SIG-M5 treated with dmso at 0.1 percent for 504 hours (cell line): Measurements from ENCODE around the gene NUFIP2.
"Not testable (repeated sequence)": the region's sequence is repeated elsewhere in the genome, so short reads cannot be mapped to it uniquely, and the experiment has no call there.

Experiments
- DNase-seq: peaks from one replicate; lab custom pipeline; 2025; ENCODE audit not compliant: unreplicated experiment; lab: John Stamatoyannopoulos, UW

The NUFIP2 gene

DNA sequence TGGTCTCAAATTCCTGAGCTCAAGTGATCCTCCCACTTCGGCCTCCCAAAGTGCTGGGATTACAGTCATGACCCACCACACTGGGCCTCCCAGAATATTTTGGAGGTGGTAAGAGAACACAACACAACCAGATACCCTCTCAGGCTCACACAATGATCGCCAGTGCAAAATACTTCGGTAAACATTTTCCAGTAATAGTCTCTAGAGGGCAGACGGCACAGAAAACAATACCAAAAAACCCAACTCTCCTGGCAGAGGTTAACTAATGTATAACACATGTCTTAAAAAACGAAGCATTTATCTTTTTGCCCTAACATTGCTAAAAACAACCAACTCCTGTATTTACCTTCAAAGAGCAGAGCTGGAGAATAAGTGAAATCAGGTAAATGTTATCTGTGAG, 10.5 kb downstream of the NUFIP2 start:
- DNase-seq: no peak

DNA sequence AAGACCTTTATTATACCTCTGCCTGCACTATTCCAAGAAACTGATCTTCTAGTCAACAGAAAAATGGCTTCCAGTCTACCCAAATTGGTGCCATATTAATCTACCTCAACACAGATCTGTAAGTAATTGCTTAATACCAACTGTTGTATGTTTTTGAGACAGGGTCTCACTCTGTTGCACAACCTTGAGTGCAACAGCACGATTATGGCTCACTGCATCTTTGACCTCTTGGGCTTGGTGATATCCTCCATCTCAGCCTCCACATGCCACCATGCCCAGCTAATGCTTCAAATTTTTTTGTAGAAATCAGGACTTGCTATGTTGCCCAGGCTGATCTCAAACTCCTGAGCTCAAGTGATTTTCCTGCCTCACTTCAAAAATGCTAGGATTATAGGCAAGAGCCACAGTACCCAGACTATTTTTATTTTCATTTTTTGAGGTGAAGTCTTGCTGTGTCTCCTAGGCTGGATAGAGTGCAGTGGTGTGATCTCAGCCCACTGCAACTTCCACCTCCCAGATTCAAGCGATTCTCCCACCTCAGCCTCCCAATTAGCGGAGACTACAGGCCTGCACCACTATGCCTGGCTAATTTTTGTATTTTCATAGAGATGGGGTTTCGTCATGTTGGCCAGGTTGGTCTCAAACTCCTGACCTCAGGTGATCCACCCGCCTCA, 14.4 kb downstream of the NUFIP2 start:
- no peak for DNase-seq

DNA sequence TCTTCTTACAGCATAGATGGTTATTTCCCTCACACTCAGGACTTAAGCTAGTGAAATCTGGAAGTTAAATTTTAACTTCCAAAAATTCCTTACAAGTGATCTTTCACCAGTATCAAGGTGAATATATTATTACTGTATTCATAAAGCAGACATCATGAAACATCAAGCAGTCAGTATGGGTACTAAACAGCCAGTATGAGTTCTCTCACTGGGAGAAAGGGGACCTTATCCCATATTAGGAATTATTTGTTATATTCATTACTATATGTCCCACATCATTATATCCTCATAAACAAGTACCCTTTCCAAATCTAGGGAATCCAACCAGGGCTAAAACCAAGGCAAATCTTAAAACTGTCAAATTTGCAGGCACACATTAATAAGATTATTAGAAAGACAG, 15.3 kb downstream of the NUFIP2 start:
- no peak for DNase-seq

DNA sequence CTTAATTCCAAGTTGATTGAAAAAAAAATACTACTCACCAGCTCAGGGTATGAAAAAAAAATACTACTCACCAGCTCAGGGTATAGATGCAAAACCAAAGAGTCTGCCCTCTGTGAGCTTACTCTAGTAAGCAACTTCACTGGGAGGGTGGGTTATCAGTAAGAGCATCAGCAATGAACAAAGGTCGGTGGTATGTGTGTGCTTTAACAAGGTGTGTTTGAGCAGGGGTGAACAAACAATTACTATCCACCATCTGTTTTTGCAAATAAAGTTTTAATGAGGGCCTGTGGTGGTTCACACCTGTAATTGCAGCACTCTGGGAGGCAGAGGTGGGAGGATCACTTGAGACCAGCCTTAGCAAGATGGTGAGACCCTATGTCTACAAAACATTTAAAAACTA, 20.0 kb downstream of the NUFIP2 start:
- no peak for DNase-seq

DNA sequence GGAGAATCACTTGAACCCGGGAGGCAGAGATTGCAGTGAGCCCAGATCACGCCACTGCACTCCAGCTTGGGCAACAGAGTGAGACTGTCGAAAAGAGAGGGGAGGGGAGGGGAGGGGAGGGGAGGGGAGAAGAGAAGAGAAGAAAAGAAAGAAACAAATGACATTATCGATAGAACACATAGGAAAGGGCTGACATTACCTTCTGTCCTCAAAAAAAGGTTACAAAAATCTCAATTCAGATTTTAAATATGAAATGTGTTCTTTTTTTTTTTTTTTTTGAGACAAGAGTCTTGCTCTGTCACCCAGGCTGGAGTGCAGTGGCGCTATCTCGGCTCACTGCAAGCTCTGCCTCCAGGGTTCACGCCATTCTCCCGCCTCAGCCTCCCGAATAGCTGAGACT, 22.0 kb downstream of the NUFIP2 start:
- DNase-seq: not testable (repeated sequence)

DNA sequence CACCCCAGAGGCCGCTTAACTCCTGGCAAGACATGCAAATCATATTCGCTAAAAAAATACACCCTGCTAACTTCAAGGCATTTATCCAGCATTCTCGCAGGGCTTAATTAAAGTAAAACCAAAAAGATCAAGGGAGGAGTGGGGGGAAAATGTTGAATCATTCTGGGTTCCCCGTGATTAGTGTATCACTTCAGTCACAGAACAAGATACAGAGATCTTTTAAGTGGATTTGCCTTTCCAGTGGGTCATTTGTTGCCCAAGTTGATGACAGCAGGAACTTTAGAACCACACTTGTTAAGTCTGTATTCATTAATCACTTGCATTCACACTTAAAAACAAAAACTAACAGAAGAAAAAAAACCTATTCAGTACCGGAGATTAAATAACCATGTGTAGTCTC, 30.0 kb downstream of the NUFIP2 start:
- DNase-seq: no peak

DNA sequence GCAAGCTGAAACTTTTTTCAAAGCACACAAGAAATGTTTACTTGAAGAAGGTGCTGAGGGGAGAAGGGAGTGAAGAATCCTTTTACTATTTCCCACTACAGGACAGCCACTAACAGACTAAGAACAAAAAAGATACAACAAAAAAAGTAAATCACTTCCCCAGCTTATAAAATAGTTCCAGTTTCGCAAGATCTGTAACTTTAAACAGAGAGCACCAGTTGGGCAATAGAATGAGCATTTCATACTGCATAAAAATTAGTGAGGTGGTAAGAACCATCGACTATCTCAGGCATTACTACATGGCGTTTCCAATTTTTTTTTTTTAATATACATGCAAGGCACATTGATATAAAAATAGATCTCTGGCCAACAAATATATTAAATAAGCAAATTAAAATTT, 36.2 kb downstream of the NUFIP2 start:
- peak; percentile 56 for DNase-seq

DNA sequence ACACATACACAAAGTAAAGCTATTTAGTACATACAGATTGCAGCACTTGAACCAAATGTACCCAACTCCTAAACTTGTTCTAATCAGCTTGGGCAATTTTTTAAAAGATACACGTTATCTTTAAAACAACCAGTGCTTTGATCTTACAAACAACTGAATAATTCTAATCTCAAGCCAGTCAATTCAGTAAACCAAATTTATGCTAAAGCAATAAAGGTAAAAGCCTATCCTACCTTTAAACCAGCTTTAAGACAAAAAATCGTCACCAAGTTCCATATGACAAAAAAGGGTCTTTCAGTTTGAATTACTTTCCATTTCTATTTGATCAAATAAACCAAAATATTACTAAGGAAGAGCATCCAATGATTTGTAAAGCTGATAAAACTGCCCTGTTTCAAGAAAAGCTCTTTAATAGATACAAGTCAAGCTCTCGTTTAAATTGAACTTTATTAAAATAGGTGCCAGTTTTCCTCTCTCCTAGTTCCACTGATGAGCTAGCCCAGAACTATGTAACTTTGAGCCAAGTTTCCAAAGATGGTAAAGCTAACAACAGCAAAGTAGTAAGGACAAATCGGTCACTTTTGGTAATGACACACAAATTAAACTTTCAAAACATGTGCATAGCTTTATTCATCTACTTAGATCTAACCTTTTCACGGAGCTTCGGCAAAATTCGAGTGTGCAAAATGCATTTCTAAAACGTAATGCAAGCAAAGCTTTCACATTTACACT, 37.0 kb downstream of the NUFIP2 start:
- no peak for DNase-seq

DNA sequence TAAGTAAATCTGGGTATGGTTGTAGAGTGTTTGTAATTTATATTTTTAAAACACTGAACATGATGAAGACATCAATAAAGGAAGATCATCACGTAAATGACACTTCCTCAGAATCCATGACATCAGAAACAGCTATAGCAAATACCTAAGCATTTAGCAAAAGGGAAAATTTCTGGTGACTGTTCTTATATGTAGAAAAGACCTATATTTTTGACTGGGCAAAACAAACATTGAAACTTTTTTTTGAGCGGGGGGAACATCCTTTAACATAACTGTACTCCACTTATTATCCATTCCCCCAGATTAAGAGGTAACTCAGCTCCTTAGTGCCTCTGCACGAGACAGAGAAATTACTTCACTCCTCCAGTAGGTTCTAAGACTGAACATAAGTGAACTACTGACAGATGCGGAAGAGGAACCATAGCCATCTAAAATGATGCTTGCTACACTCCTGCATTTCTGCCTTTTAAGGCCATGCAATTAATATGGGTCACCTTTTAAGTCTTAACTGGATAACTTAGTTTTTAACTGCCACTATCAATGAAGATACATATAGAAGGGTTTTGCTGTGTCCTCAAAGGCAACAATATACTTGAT, 37.9 kb downstream of the NUFIP2 start:
- no peak for DNase-seq

DNA sequence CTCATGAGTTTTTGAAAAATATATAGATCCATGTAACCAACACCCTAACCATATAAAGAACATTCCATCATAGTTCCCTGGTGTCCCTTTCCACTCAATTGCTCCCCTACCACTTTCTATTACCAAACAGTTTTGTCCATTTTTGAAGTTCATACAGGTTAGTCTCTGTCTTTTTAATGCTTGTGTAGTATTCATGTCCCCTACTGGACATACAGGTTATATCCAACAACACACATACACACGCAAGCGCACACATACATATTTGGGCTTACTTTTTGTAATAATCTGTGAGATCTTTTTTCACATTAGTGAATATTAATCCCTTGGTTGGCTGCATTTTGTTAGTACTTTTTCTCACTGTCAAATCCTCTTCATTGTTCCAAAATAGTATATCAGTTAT, 40.9 kb downstream of the NUFIP2 start:
- DNase-seq: no peak

DNA sequence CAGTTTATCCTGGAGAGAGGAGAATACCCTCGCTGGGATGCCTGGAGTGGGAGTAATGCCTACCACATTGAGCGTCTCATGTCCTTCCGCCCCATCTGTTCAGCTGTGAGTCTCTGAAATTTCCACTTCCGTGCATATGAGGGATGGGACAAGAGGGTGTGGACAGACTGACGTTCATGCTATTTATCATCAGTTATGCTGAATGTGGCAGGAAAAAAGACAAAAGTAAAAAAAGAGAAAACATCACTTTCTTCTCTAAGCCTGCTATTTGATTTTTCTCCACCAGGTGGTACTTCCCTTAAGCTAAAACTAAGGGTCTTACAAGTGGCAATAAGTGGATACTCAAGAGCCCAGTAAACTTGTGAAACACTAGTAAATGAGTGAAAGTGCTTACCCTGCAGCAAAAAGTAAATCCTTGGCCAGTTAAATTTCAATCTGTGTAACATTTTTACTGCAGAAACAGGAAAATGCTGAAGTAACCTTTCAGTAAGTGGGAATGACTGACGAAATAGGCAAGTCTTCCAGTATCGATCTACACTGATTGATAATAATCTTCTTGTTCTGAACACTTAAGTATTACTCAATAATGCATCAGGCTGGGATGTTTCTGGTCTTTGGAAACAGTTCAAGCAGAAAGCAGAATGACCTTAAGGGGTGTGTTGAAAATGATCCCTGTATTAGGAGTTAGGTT, 41.7 kb downstream of the NUFIP2 start:
- DNase-seq: peak; percentile 45

DNA sequence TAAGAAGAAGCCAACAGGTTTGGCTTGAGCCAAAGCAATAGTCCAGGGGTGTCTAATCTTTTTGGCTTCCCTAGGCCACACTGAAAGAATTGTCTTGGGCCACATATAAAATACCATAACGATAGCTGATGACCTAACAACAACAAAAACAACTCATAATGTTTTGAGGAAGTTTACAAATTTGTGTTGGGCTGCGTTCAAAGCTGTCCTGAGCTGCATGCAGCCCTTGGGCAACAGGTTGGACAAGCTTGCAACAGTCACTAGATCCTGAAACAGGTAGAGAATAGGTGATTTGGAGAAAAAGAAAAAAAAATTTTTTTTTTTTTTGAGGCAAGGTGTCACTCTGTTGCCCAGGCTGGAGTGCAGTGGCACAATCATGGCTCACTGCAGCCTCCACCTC, 42.8 kb downstream of the NUFIP2 start:
- no peak for DNase-seq

DNA sequence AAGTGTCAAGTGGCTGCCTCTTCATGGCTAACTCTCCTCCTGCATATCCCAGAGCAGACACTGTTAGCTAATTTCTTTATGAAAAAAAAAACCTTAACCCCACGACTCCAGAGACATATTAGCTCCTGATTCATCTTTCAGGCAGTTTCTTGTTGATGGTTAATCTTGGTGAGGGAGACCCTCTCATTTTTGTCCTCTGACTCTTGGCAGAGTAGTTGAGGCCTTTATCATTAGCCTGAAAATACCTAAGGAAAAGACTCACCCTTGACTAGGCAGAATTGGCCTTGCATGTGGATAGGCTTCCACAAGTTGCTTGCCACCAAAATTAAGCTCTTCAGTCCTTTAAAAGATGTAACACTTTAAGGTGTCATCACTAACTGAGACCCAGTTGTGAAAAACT, 43.3 kb downstream of the NUFIP2 start:
- DNase-seq: no peak

DNA sequence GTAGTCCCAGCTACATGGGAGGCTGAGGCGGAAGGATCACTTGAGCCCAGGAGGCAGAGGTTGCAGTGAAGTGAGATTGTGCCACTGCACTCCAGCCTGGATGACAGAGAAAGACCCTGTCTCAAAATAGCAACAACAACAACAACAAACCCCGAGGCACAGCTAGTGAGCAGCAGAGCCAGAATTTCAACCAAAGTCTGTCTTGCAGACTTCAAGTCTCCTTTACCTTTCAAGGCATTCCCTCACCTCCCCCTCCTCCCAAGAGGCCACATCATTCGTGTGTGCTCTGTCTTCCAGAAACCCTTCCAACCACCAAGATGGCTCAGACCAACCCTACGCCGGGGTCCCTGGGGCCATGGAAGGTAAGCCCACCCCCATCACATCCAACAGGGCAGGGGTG, 45.1 kb downstream of the NUFIP2 start:
- no peak for DNase-seq

DNA sequence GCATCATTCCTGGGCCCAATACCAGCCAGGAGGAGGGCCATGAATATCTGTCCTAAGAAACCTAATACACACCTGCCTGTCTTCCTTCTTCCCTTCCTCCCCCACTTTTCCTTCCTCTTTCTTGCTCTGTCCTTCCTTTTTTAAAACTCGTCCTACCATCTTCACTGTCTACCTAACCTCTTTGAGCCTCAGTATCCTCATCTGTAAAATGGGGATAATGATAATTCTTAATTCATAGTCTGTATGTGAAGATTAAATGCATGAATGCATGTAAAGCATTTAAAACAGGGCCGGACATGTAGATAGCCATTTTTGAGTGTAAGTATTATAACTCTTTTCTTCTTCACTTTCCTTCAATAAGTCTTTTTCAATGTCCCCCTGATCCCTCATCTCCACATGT, 46.7 kb downstream of the NUFIP2 start:
- no peak for DNase-seq

DNA sequence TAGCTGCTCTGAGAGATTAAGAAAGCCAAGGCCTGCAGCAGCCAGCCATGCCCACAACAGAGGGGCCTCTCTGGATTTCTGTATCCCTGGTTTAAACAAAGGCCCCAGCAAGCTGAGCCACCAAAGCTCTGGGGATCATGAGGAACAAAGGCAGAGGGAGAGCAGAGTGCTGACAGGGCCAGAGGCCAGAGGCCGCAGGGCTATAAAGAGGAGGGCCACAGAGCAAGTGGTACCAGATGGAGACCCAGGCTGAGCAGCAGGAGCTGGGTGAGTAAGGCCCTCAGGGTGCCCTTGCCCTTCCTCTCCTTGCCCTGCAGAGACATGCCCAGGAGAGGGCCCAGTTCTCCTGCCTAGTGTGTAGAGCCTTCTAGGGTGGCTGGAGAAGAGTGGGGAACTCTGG, 47.3 kb downstream of the NUFIP2 start, which contains the start of gene CRYBA1:
TSS of gene CRYBA1 (plus strand) at position 232 of the 400 bp plus-strand sequence. CDS start at position 237, 5 bp downstream.
- DNase-seq: no peak

DNA sequence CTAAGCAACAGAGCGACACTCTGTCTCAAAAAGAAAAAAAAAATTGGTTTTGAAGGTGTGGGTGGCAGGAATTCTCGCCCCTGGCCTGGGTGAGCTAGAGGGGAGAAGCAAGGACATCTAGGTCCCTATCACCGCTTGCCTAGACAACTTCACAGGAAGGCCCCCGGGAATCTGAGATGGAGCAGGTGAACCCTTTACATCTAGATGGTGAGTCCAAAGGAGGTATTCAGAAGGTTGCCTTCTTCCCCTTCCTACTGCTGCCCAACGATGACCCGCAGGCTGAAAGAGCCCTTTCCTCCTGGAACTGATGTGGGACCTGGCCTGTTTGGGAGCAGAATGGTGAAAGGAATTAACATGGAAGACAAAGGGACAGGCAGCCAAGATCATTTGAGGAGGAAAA, 48.5 kb downstream of the NUFIP2 start:
- DNase-seq: no peak

DNA sequence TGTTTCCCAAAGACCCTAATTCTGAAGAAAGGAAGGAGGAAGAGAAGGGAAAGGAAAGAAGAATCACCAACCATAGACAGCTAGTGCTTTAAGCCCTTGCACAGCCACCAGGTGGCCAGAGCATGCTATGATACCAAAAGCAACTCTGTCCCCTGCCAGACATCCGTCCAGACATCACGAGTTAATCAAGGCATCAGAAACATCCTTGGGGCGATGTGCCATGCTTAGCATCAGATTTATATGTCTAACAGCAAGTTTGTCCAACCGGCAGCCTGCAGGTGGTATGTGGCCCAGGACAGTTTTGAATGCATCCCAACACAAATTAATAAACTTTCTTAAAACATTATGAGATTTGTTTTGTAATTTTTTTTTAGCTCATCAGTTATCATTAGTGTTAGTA, 50.2 kb downstream of the NUFIP2 start:
- peak; percentile 40 for DNase-seq

DNA sequence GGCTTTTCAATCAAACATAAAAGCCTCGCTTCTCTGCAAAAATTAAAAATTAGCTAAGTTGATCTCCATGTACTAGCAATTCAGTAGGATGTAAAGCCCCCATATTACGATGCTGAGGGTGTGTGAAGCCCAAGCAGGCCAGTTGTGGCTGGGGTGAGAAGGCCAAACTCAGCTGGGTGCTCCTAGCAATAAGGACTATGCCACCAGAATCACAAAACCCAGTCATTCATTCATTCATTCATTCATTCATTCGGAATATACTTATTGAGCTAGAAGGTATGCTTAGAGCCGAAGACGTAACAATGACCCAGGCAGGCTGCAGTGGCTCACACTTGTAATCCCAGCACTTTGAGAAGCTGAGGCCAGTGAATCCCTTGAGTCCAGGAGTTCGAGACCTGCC, 51.2 kb downstream of the NUFIP2 start:
- DNase-seq: no peak

DNA sequence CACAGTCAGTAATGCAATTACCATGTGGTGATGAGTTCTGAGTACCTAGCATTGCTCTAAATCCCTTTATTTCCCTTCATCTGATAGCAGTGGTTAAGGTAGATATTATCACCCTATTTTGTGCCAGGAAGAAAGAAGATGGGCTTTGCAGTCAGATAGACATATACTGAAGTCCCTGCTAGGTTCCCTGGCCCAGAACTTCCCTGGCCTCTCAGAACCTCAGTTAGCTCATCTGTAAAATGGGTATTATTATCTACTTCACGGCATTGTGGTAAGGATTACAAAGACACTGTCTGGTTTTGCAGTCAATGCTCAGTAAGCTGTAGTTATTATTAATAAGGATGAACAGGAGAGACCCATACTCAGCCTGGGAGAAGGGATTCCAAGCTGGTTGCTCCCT, 51.9 kb downstream of the NUFIP2 start:
- DNase-seq: no peak
